ENCODE data around the gene SHISAL2A.
A peak's percentile ranks its signal among the peaks of the same experiment; 100 is the strongest.

SHISAL2A gene

DNA sequence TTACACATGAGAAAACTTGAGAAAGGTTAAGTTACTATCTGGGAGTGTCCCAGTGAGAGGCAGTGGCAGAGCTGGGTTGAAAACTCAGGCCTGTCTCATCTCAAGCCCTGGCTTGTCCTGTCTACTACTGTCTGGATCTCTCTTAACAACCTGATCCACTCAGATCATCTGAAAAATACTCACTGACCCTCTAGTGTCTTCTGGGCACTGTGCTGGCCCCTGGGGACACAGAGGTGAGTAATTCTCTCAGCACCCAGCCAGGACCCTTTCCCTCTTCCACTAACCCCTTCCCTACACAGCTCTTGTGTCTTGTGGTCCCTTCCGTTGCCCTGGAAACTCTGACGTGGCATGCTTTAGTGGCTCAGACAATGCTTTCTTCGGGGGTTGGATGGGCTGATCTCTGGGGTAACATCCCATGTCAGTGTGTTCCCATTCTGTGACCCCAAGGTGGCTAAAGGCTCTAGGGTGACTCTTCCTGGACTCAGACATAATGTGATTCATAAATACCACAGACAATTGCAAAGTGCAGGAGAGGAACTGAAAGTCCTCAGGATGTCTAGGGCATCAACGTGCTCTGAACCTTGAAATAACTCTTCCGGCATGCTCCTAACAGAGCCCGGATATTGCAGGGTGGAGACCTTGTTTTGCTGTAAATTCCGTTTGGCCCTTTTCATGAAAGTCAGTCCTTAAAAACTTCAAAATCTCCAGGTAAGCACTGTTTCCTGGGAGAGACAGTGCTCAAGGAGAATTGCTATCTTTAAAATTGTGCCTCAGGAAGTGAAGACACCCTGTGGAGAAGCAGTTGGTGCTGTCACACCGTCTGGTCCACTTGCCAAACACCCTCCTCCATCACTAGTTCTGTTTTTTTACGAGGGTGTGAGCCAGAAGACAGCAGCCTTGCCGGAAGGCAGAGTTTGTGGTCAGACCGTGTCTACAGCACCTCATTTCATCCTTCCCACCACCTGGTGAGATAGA is 4.0 kb downstream of the SHISAL2A start:
- no peak overlapping the region for H3K4me3 ChIP-seq (ENCODE audit: control insufficient read depth, low read depth, low read length)
- TF ChIP-seq CTCF (conservative IDR thresholded peaks at IDR 0.05; ENCODE audit: control insufficient read depth, insufficient read depth, low read depth, low read length), result no peak
- DNase-seq (ENCODE audit: low read depth), result no peak

GRCh38 chr1:52637946-52638345 is 5.0 kb downstream of the SHISAL2A start:
- no peak for TF ChIP-seq CTCF (conservative IDR thresholded peaks at IDR 0.05; ENCODE audit: control insufficient read depth, insufficient read depth, low read depth, low read length)
- no peak overlapping the region for H3K4me3 ChIP-seq (ENCODE audit: control insufficient read depth, low read depth, low read length)

GRCh38 chr1:52640697-52641096 is 7.7 kb downstream of the SHISAL2A start:
- no peak overlapping the region for H3K4me3 ChIP-seq (ENCODE audit: control insufficient read depth, low read depth, low read length)
- no peak for DNase-seq (ENCODE audit: low read depth)
- TF ChIP-seq CTCF (conservative IDR thresholded peaks at IDR 0.05; ENCODE audit: control insufficient read depth, insufficient read depth, low read depth, low read length), result no peak

More at GRCh38 chr1:52637946-52638345, 5.0 kb downstream of the SHISAL2A start:
- no peak for DNase-seq (ENCODE audit: low read depth)

GRCh38 chr1:52641307-52641706 is 8.3 kb downstream of the SHISAL2A start:
- no peak overlapping the region for H3K4me3 ChIP-seq (ENCODE audit: control insufficient read depth, low read depth, low read length)
- TF ChIP-seq CTCF (conservative IDR thresholded peaks at IDR 0.05; ENCODE audit: control insufficient read depth, insufficient read depth, low read depth, low read length), result no peak
- DNase-seq (ENCODE audit: low read depth), result no peak

- no peak for DNase-seq (ENCODE audit: low read depth)
- TF ChIP-seq CTCF (conservative IDR thresholded peaks at IDR 0.05; ENCODE audit: control insufficient read depth, insufficient read depth, low read depth, low read length), result no peak
- H3K4me3 ChIP-seq (ENCODE audit: control insufficient read depth, low read depth, low read length), result no peak overlapping the region
Observed at GRCh38 chr1:52645261-52645660, 12.3 kb downstream of the SHISAL2A start.

GRCh38 chr1:52651904-52652303 is 18.9 kb downstream of the SHISAL2A start:
- DNase-seq (ENCODE audit: low read depth), result peak; percentile 19
- TF ChIP-seq CTCF (conservative IDR thresholded peaks at IDR 0.05; ENCODE audit: control insufficient read depth, insufficient read depth, low read depth, low read length), result no peak
- no peak overlapping the region for H3K4me3 ChIP-seq (ENCODE audit: control insufficient read depth, low read depth, low read length)

All from fibroblast of mammary gland (primary cell).